Calu3 (cell line): Measurements from ENCODE around the gene SGCD. TPM values are rescaled to one million over a fixed set of nuclear protein-coding genes. Genes with fewer than 3 reads are reported as not detected.

ENCODE experiments used
- BruUV-seq: library from RNA; stranded (reverse); fragments of 400-500 nt; replicated peaks from 2 replicates; lab custom pipeline; 2021; lab: Mats Ljungman, UMichigan
- CTCF ChIA-PET: fragments of 300-600 bp; sonication (Branson Sonifier 250); formaldehyde crosslinking; loops from one replicate; lab custom pipeline; 2022; ENCODE audit warnings: antibody characterized with exemption; lab: Charles Lee
- DNase-seq: peaks from one replicate; pipeline ENCODE4 v3.0.0; 2022
- H3K27ac Mint-ChIP-seq: one replicate; pipeline ENCODE4 v1.8.0; 2022; ENCODE audit warnings: mixed read lengths; ENCODE audit not compliant: unreplicated experiment
- H3K27me3 Mint-ChIP-seq: one replicate; pipeline ENCODE4 v1.8.0; 2022; ENCODE audit warnings: mixed read lengths; ENCODE audit not compliant: unreplicated experiment
- H3K36me3 Mint-ChIP-seq: one replicate; pipeline ENCODE4 v1.8.0; 2022; ENCODE audit warnings: mild to moderate bottlenecking, moderate library complexity, mixed read lengths; ENCODE audit not compliant: insufficient read depth, unreplicated experiment
- H3K4me1 Mint-ChIP-seq: one replicate; pipeline ENCODE4 v1.8.0; 2022; ENCODE audit warnings: mild to moderate bottlenecking, low read depth, mixed read lengths; ENCODE audit not compliant: unreplicated experiment
- H3K4me3 Mint-ChIP-seq: one replicate; pipeline ENCODE4 v1.8.0; 2022; ENCODE audit warnings: mild to moderate bottlenecking, low read depth, moderate library complexity, mixed read lengths; ENCODE audit not compliant: unreplicated experiment
- H3K9me3 Mint-ChIP-seq: one replicate; pipeline ENCODE4 v1.8.0; 2022; ENCODE audit warnings: low read depth, mixed read lengths; ENCODE audit not compliant: unreplicated experiment
- intact Hi-C: fragments of 100-400 bp; cut with micrococcal nuclease; formaldehyde crosslinking; loops from one replicate; pipeline ENCODE4 v1.10.0; 2022; ENCODE audit not compliant: unreplicated experiment
- total RNA-seq: library from RNA; stranded (reverse); gene quantifications from 2 replicates; pipeline ENCODE4 v1.2.3, GENCODE V29; 2022
- TF ChIP-seq, protein P1 (sequence below): fragments of 200-600 bp; IDR thresholded peaks from one replicate; pipeline ENCODE4 v1.8.0; 2022; ENCODE audit warnings: antibody characterized with exemption; ENCODE audit not compliant: unreplicated experiment

SGCD gene
- total RNA-seq, 1 experiment from 2014 or later: not detected

DNA sequence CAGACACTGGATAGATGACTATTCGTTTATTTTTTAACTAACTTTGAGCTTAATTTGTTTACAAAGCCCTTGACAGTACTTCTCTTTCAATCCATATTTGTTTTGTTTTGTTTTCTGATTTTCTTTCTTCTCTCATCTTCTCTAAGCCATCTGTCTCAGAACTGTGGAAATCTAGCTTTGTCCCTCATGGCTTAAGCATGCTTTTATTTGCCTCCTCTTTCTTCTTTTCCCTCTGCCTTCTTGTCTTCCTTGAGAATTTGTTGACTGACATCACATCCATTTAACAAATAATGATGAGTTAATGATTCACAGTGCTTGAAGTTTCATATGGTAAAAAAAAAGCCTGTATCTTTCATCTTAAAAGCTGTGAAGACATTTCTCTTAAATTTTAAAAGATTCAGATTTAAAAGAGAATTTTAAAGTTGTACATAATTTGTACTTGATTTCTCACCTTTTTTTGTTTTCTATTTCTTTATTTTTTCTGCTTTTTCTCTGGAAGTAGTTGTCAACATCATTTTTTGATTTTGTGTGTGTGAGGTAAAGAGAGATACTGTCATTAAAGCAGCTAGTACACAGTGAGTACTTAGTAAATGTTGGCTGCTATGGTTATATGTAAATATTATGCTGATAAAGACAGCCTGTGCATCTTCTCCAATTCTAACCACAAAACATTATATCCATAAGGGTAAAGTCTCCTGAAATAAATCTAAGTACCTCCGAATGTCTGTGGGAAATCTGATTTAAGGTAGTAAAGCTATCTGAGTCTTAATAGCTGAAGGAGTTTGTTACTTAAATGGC is 13.9 kb upstream of the SGCD start:
- no peak for DNase-seq
- CTCF ChIA-PET: no interaction called here
- intact Hi-C loops: no loop called here

GRCh38 chr5:156314416-156314815 is 12.5 kb upstream of the SGCD start:
- Mint-ChIP-seq H3K27me3 (no peaks in the 10 kb centered on the region), H3K36me3 (no peaks in the 10 kb centered on the region)
- no TSS peak for BruUV-seq

More for the DNA sequence above, 13.9 kb upstream of the SGCD start:
- H3K9me3 Mint-ChIP-seq: peaks cover 11% of the 10 kb centered on the region
- no peaks in the 10 kb centered on the region for H3K36me3 Mint-ChIP-seq
- no peaks in the 10 kb centered on the region for H3K4me1 Mint-ChIP-seq
- H3K27ac Mint-ChIP-seq: no peak overlapping the region
- H3K4me3 Mint-ChIP-seq: no peak overlapping the region
- BruUV-seq: no TSS peak
- TF ChIP-seq, protein P1, sequence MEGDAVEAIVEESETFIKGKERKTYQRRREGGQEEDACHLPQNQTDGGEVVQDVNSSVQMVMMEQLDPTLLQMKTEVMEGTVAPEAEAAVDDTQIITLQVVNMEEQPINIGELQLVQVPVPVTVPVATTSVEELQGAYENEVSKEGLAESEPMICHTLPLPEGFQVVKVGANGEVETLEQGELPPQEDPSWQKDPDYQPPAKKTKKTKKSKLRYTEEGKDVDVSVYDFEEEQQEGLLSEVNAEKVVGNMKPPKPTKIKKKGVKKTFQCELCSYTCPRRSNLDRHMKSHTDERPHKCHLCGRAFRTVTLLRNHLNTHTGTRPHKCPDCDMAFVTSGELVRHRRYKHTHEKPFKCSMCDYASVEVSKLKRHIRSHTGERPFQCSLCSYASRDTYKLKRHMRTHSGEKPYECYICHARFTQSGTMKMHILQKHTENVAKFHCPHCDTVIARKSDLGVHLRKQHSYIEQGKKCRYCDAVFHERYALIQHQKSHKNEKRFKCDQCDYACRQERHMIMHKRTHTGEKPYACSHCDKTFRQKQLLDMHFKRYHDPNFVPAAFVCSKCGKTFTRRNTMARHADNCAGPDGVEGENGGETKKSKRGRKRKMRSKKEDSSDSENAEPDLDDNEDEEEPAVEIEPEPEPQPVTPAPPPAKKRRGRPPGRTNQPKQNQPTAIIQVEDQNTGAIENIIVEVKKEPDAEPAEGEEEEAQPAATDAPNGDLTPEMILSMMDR: no peak
- no peaks in the 10 kb centered on the region for H3K27me3 Mint-ChIP-seq

GRCh38 chr5:156322666-156323065 is 4.3 kb upstream of the SGCD start:
- CTCF ChIA-PET: no interaction called here
- no TSS peak for BruUV-seq
- H3K36me3 Mint-ChIP-seq: no peaks in the 10 kb centered on the region
- no peaks in the 10 kb centered on the region for H3K27me3 Mint-ChIP-seq
- TF ChIP-seq, protein P1: no peak
- DNase-seq: no peak
- no peak overlapping the region for H3K27ac Mint-ChIP-seq
- H3K4me1 Mint-ChIP-seq: no peaks in the 10 kb centered on the region
- no peak overlapping the region for H3K4me3 Mint-ChIP-seq
- H3K9me3 Mint-ChIP-seq: peaks cover 8% of the 10 kb centered on the region
- intact Hi-C loops: no loop called here

More at GRCh38 chr5:156314416-156314815, 12.5 kb upstream of the SGCD start:
- Mint-ChIP-seq H3K4me3 (no peak overlapping the region), H3K9me3 (peaks cover 10% of the 10 kb centered on the region), H3K27ac (no peak overlapping the region), H3K4me1 (no peaks in the 10 kb centered on the region)
- intact Hi-C loops: no loop called here
- TF ChIP-seq, protein P1: no peak
- CTCF ChIA-PET: no interaction called here
- DNase-seq: no peak

DNA sequence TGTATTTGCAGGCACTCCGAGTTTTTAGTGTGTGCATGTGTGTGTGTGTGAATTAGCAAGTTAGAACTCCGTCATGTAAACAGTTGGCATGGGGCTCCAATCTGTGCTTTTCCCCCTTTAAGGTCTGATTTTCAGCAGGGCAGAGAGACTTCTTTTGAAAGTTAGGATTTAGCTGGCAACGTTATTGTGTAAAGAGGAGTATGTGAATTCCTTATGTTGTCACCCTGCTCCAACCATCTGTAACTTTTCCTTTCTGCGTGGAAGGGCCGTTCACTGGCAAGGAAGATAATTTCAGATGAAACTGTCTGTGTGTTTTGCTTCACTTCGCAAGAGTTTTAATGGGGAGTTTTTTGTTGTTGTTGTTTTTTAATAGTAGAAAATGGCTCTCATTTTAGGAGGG is 332 bp downstream of the SGCD start:
- H3K9me3 Mint-ChIP-seq: peaks cover 15% of the 10 kb centered on the region
- no peak overlapping the region for H3K4me3 Mint-ChIP-seq
- no TSS peak for BruUV-seq
- CTCF ChIA-PET: no interaction called here
- no peak overlapping the region for H3K27ac Mint-ChIP-seq
- intact Hi-C loops: no loop called here
- H3K27me3 Mint-ChIP-seq: no peaks in the 10 kb centered on the region
- H3K4me1 Mint-ChIP-seq: no peaks in the 10 kb centered on the region
- TF ChIP-seq, protein P1: no peak
- DNase-seq: no peak
- no peaks in the 10 kb centered on the region for H3K36me3 Mint-ChIP-seq
